Neural progenitor cell (in vitro differentiated cells): Measurements from ENCODE around the gene TCF25. TPM values are rescaled to one million over a fixed set of nuclear protein-coding genes. Genes with fewer than 3 reads are reported as not detected.
"Not testable (repeated sequence)": the region's sequence is repeated elsewhere in the genome, so short reads cannot be mapped to it uniquely, and the experiment has no call there.

Experiments
- DNase-seq: peaks from one replicate; pipeline ENCODE4 v3.0.0-alpha.2; 2016; ENCODE audit warnings: low spot score
- H2AFZ ChIP-seq: fragments of 200-600 bp; sonication (generic); replicated peaks from 2 replicates; pipeline ENCODE4 v1.6.1; 2016; ENCODE audit warnings: antibody characterized with exemption
- H3F3A ChIP-seq: fragments of 200-600 bp; sonication (generic); 2 replicates; pipeline ENCODE4 v1.6.1; 2016; ENCODE audit warnings: antibody characterized with exemption, low read depth
- H3K27ac ChIP-seq: fragments of 200-600 bp; sonication (generic); 2 replicates; pipeline ENCODE4 v1.5.1; 2016; ENCODE audit warnings: mild to moderate bottlenecking
- H3K27me3 ChIP-seq: fragments of 200-600 bp; sonication (generic); 2 replicates; pipeline ENCODE4 v1.6.1; 2016; ENCODE audit warnings: mild to moderate bottlenecking, moderate library complexity
- H3K36me3 ChIP-seq: fragments of 200-600 bp; sonication (generic); 2 replicates; pipeline ENCODE4 v1.5.1; 2016
- H3K4me1 ChIP-seq: fragments of 200-600 bp; sonication (generic); 2 replicates; pipeline ENCODE4 v1.6.1; 2016; ENCODE audit warnings: mixed run types
- H3K4me2 ChIP-seq: fragments of 200-600 bp; sonication (generic); 2 replicates; pipeline ENCODE4 v1.6.1; 2016
- H3K4me3 ChIP-seq: fragments of 200-600 bp; sonication (generic); 2 replicates; pipeline ENCODE4 v1.5.1; 2016
- H3K79me2 ChIP-seq: fragments of 200-600 bp; sonication (generic); 2 replicates; pipeline ENCODE4 v1.6.1; 2016; ENCODE audit warnings: low read depth
- H3K9ac ChIP-seq: fragments of 200-600 bp; sonication (generic); 2 replicates; pipeline ENCODE4 v1.6.1; 2016
- H3K9me3 ChIP-seq: fragments of 200-600 bp; sonication (generic); 2 replicates; pipeline ENCODE4 v1.5.1; 2016; ENCODE audit warnings: low read depth
- H4K20me1 ChIP-seq: fragments of 200-600 bp; sonication (generic); 2 replicates; pipeline ENCODE4 v1.6.1; 2016; ENCODE audit warnings: low read depth
- H3K27ac Mint-ChIP-seq: 3 replicates; pipeline ENCODE4 v1.8.0; 2021; ENCODE audit warnings: mixed read lengths
- H3K27me3 Mint-ChIP-seq: 2 replicates; pipeline ENCODE4 v1.8.0; 2022; ENCODE audit warnings: low read depth, mild to moderate bottlenecking, inconsistent platforms, moderate library complexity, mixed read lengths; ENCODE audit not compliant: insufficient read depth
- H3K36me3 Mint-ChIP-seq: 3 replicates; pipeline ENCODE4 v1.8.0; 2021; ENCODE audit warnings: mixed read lengths
- H3K4me1 Mint-ChIP-seq: 3 replicates; pipeline ENCODE4 v1.8.0; 2021; ENCODE audit warnings: mixed read lengths
- H3K4me3 Mint-ChIP-seq: 3 replicates; pipeline ENCODE4 v1.8.0; 2021; ENCODE audit warnings: mild to moderate bottlenecking, moderate library complexity, mixed read lengths
- H3K9me3 Mint-ChIP-seq: 3 replicates; pipeline ENCODE4 v1.8.0; 2020; ENCODE audit warnings: mixed read lengths
- EZH2 ChIP-seq: fragments of 200-600 bp; sonication (generic); IDR thresholded peaks from 2 replicates; pipeline ENCODE4 v1.6.1; 2017; ENCODE audit warnings: antibody characterized with exemption, mild to moderate bottlenecking, moderate library complexity
- EZH2phosphoT487 ChIP-seq: fragments of 200-600 bp; sonication (generic); IDR thresholded peaks from 2 replicates; pipeline ENCODE4 v1.6.1; 2017; ENCODE audit warnings: antibody characterized with exemption
- total RNA-seq: library from RNA; depleted of rRNA; stranded (reverse); fragments of >200 nt; gene quantifications from 2 replicates; pipeline ENCODE4 v1.2.3, GENCODE V29; 2015; ENCODE audit warnings: low replicate concordance
- TF ChIP-seq, protein P1 (sequence below): fragments of 200-600 bp; sonication (generic); IDR thresholded peaks from 2 replicates; pipeline ENCODE4 v1.5.1; 2017; ENCODE audit warnings: antibody characterized with exemption, mild to moderate bottlenecking

The TCF25 gene
- total RNA-seq, 1 donor from 2014 or later = 95.6 TPM

DNA sequence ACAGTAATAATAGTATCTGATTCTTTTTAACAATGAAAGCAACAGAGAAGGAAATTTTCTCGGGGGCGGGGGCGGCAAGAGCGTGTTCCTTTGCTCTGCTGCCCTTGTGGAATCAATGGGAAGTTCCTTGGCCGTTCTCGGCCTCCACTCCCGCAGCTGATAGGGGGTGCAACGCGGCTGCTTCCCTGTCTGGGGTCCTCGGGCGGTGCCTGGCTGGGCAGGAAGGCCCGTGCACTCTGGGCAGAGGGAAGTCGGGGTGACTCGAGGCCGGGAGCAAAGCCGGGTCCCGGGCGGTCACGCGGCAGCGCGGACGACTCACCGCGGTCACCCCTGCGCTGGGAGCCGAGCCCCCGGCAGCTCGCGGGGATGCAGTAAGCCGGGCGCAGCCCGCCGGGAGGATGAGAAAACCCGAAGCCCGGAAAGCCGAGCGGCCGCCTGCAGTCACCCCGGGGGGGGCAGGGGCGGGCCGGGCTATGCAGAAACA lies 52.2 kb downstream of the TCF25 start:
- Histone ChIP-seq H3K79me2 (peaks cover 17% of the 10 kb centered on the region), H3K9ac (no peak overlapping the region), H3K36me3 (no peaks in the 10 kb centered on the region), H3F3A (peaks cover 48% of the 10 kb centered on the region), H3K27ac (no peak overlapping the region), H3K4me1 (peaks cover 32% of the 10 kb centered on the region), H3K4me3 (peak overlapping the region; percentile 54), H2AFZ (peak overlapping the region; percentile 11), H4K20me1 (peaks cover 52% of the 10 kb centered on the region), H3K27me3 (peaks cover 28% of the 10 kb centered on the region), H3K9me3 (no peaks in the 10 kb centered on the region), H3K4me2 (peak overlapping the region; percentile 92)
- Mint-ChIP-seq H3K27me3 (peaks cover 8% of the 10 kb centered on the region), H3K4me3 (peak overlapping the region; percentile 87), H3K36me3 (peaks cover 4% of the 10 kb centered on the region), H3K27ac (no peak overlapping the region), H3K4me1 (peaks cover 22% of the 10 kb centered on the region), H3K9me3 (no peaks in the 10 kb centered on the region)
- TF ChIP-seq, protein P1, sequence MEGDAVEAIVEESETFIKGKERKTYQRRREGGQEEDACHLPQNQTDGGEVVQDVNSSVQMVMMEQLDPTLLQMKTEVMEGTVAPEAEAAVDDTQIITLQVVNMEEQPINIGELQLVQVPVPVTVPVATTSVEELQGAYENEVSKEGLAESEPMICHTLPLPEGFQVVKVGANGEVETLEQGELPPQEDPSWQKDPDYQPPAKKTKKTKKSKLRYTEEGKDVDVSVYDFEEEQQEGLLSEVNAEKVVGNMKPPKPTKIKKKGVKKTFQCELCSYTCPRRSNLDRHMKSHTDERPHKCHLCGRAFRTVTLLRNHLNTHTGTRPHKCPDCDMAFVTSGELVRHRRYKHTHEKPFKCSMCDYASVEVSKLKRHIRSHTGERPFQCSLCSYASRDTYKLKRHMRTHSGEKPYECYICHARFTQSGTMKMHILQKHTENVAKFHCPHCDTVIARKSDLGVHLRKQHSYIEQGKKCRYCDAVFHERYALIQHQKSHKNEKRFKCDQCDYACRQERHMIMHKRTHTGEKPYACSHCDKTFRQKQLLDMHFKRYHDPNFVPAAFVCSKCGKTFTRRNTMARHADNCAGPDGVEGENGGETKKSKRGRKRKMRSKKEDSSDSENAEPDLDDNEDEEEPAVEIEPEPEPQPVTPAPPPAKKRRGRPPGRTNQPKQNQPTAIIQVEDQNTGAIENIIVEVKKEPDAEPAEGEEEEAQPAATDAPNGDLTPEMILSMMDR = peak; percentile 15
- no peak for TF ChIP-seq EZH2
- DNase-seq = peak; percentile 69

DNA sequence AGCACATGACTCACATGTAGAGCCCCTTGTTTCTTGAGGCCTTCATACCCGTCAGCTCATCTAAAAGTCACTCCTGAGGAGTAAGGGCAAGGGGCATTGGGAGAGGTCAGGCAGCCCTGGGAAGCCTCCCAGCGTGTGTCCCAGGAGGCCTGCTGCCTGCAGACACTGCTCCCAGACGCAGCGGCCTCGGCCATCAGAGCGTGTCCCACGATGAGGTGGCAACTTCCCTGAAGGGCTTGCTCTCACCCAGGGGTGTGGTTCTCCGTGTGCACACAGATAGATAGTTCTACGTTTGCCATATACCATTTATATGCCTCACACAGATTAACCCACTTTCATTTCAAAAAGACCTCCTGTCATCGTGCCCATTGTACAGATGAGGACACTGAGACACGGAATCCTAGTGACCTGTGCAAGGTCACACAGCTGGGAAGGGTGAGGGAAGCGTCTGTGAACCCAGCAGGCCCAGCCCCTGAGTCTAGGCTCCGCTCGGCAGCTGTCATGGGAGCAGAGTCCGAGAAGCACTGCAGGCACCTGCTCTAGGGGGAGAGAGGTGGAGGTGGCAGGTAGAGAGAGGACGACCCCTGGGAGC lies 58.0 kb downstream of the TCF25 start:
- peak overlapping the region; percentile 35 for H3K4me3 Mint-ChIP-seq
- no peaks in the 10 kb centered on the region for H3K36me3 ChIP-seq
- peaks cover 26% of the 10 kb centered on the region for H4K20me1 ChIP-seq

DNA sequence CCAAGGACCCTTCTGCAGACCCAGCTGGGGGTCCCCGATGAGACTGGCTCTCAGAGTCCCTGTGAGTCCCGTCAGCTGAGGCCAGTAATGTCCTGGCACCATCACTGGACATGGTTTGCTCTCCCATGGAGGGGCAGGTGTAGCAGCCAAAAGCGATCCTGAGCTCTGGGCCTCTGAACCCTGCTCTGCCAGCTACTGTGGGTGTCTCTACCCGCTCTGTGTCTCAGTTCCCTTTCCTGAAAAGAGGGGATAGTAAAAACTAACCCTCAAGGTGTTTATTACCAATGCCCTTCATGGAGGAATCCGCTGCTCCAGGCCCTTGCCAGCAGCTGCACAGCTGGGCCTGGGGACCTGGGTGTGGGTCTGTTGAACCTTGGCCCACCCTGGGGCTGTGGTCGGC lies 58.6 kb downstream of the TCF25 start:
- Histone ChIP-seq H3K9ac (no peak overlapping the region), H3K4me1 (no peaks in the 10 kb centered on the region), H3K27me3 (no peaks in the 10 kb centered on the region), H3K9me3 (no peaks in the 10 kb centered on the region), H3K4me2 (no peak overlapping the region), H2AFZ (no peak overlapping the region), H3K27ac (no peak overlapping the region), H3K79me2 (peaks cover 12% of the 10 kb centered on the region), H4K20me1 (peaks cover 20% of the 10 kb centered on the region), H3F3A (no peaks in the 10 kb centered on the region), H3K36me3 (no peaks in the 10 kb centered on the region), H3K4me3 (no peak overlapping the region)
- H3K4me1 Mint-ChIP-seq = no peaks in the 10 kb centered on the region
- no peaks in the 10 kb centered on the region for H3K9me3 Mint-ChIP-seq
- no peak overlapping the region for H3K27ac Mint-ChIP-seq
- no peak for DNase-seq
- H3K36me3 Mint-ChIP-seq = peaks cover 24% of the 10 kb centered on the region
- H3K4me3 Mint-ChIP-seq = no peak overlapping the region
- H3K27me3 Mint-ChIP-seq = peaks cover 4% of the 10 kb centered on the region
- TF ChIP-seq EZH2 (no peak), EZH2phosphoT487 (no peak)
- TF ChIP-seq, protein P1 = no peak

More for the DNA sequence above, 58.0 kb downstream of the TCF25 start:
- no peak for DNase-seq
- Histone ChIP-seq H2AFZ (no peak overlapping the region), H3K27me3 (no peaks in the 10 kb centered on the region), H3K27ac (no peak overlapping the region), H3K9me3 (no peaks in the 10 kb centered on the region), H3K4me2 (no peak overlapping the region), H3K79me2 (peaks cover 17% of the 10 kb centered on the region), H3K4me1 (no peaks in the 10 kb centered on the region), H3F3A (peaks cover 3% of the 10 kb centered on the region), H3K9ac (no peak overlapping the region), H3K4me3 (no peak overlapping the region)
- peaks cover 4% of the 10 kb centered on the region for H3K27me3 Mint-ChIP-seq
- no peak overlapping the region for H3K27ac Mint-ChIP-seq
- H3K36me3 Mint-ChIP-seq = peaks cover 24% of the 10 kb centered on the region
- no peaks in the 10 kb centered on the region for H3K4me1 Mint-ChIP-seq
- no peak for TF ChIP-seq EZH2
- TF ChIP-seq, protein P1 = no peak
- TF ChIP-seq EZH2phosphoT487 = no peak
- no peaks in the 10 kb centered on the region for H3K9me3 Mint-ChIP-seq

DNA sequence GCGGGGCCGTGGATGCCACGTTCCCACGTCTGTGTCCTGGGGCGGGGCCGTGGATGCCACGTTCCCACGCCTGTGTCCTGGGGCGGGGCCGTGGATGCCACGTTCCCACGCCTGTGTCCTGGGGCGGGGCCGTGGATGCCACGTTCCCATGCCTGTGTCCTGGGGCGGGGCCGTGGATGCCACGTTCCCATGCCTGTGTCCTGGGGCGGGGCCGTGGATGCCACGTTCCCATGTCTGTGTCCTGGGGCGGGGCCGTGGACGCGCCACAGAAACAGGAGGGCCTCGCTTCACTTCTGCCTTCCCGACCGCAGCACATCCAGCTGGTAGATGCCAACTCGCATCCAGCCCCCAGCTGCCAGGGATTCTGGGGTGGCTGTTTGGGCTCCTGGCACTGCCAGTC lies 60.6 kb downstream of the TCF25 start:
- H3K27me3 ChIP-seq, H3K27me3 Mint-ChIP-seq, DNase-seq, H3K27ac ChIP-seq, H3K36me3 ChIP-seq, H3F3A ChIP-seq, H3K4me1 ChIP-seq, H3K9me3 Mint-ChIP-seq, H4K20me1 ChIP-seq, H3K27ac Mint-ChIP-seq, H3K4me3 Mint-ChIP-seq, H3K79me2 ChIP-seq, H3K4me2 ChIP-seq, H3K4me3 ChIP-seq, H3K9me3 ChIP-seq, H2AFZ ChIP-seq, H3K9ac ChIP-seq, H3K4me1 Mint-ChIP-seq: not testable (repeated sequence)
- peaks cover 24% of the 10 kb centered on the region for H3K36me3 Mint-ChIP-seq
